Measurements from ENCODE around the gene PTPRM.

- TF ChIP-seq EZH2 (IDR thresholded peaks at IDR 0.05; ENCODE audit: low read depth, unreplicated experiment) (no peak), CTCF (conservative IDR thresholded peaks at IDR 0.05; ENCODE audit: low read depth in 2 of 2) (no peak)
Observed at GRCh38 chr18:8114480-8114879, 547.4 kb downstream of the PTPRM start.
